Ishikawa (cell line): Measurements from ENCODE around the gene MCF2L.

Experiments used
- CEBPB ChIP-seq: IDR thresholded peaks from 2 replicates; pipeline ENCODE4 v1.6.1; 2012
- CREB1 ChIP-seq: IDR thresholded peaks from 2 replicates; pipeline ENCODE4 v1.6.1; 2012; ENCODE audit warnings: low read depth
- EGR1 ChIP-seq: IDR thresholded peaks from 2 replicates; pipeline ENCODE4 v1.6.1; 2012
- EP300 ChIP-seq: IDR thresholded peaks from 2 replicates; pipeline ENCODE4 v1.6.1; 2012; ENCODE audit warnings: borderline replicate concordance
- FOXM1 ChIP-seq: IDR thresholded peaks from 2 replicates; pipeline ENCODE4 v1.6.1; 2012; ENCODE audit warnings: low read depth, borderline replicate concordance
- MAX ChIP-seq: IDR thresholded peaks from 2 replicates; pipeline ENCODE4 v1.6.1; 2012
- NFIC ChIP-seq: IDR thresholded peaks from 2 replicates; pipeline ENCODE4 v1.6.1; 2012
- RAD21 ChIP-seq: IDR thresholded peaks from 2 replicates; pipeline ENCODE4 v1.6.1; 2012; ENCODE audit warnings: low read depth
- REST ChIP-seq: IDR thresholded peaks from 2 replicates; pipeline ENCODE4 v1.6.1; 2012; ENCODE audit warnings: low read depth, mild to moderate bottlenecking
- TAF1 ChIP-seq: IDR thresholded peaks from 2 replicates; pipeline ENCODE4 v1.6.1; 2012; ENCODE audit warnings: low read depth, mild to moderate bottlenecking
- TCF12 ChIP-seq: IDR thresholded peaks from 2 replicates; pipeline ENCODE4 v1.6.1; 2012; ENCODE audit warnings: low read depth
- TEAD4 ChIP-seq: IDR thresholded peaks from 2 replicates; pipeline ENCODE4 v1.6.1; 2012
- USF1 ChIP-seq: IDR thresholded peaks from 2 replicates; pipeline ENCODE4 v1.6.1; 2012
- YY1 ChIP-seq: IDR thresholded peaks from 2 replicates; pipeline ENCODE4 v1.6.1; 2012; ENCODE audit warnings: low read depth
- ZBTB7A ChIP-seq: IDR thresholded peaks from 2 replicates; pipeline ENCODE4 v1.6.1; 2012; ENCODE audit warnings: low read depth

Gene MCF2L

GRCh38 chr13:113110048-113110851 lies 141.2 kb downstream of the MCF2L start:
- no peak for TF ChIP-seq YY1
- no peak for TF ChIP-seq MAX
- no peak for TF ChIP-seq TAF1
- TF ChIP-seq TCF12, result no peak
- TF ChIP-seq RAD21, result no peak
- no peak for TF ChIP-seq ZBTB7A
- no peak for TF ChIP-seq NFIC
- no peak for TF ChIP-seq USF1
- TF ChIP-seq REST, result no peak
- TF ChIP-seq EGR1, result no peak

- TF ChIP-seq MAX (no peak), CREB1 (no peak), YY1 (no peak), EP300 (no peak), REST (no peak), FOXM1 (no peak), TEAD4 (no peak), NFIC (no peak), USF1 (no peak), TAF1 (no peak), ZBTB7A (no peak), CEBPB (no peak), RAD21 (no peak), EGR1 (no peak)
Observed at GRCh38 chr13:113110852-113111315, 141.9 kb downstream of the MCF2L start.

- no peak for TF ChIP-seq CEBPB
- TF ChIP-seq TCF12, result no peak
- no peak for TF ChIP-seq TEAD4
- no peak for TF ChIP-seq NFIC
- no peak for TF ChIP-seq ZBTB7A
- no peak for TF ChIP-seq YY1
- TF ChIP-seq EP300, result no peak
- no peak for TF ChIP-seq RAD21
Observed at GRCh38 chr13:113112893-113113845, 144.2 kb downstream of the MCF2L start.

GRCh38 chr13:113113846-113114271 lies 144.8 kb downstream of the MCF2L start:
- no peak for TF ChIP-seq TAF1
- TF ChIP-seq TCF12, result no peak
- no peak for TF ChIP-seq TEAD4
- TF ChIP-seq RAD21, result no peak
- TF ChIP-seq EGR1, result no peak
- no peak for TF ChIP-seq FOXM1
- no peak for TF ChIP-seq USF1
- no peak for TF ChIP-seq NFIC
- no peak for TF ChIP-seq ZBTB7A
- TF ChIP-seq YY1, result no peak
- TF ChIP-seq REST, result no peak
- TF ChIP-seq EP300, result no peak
- TF ChIP-seq CREB1, result no peak
- no peak for TF ChIP-seq MAX
- TF ChIP-seq CEBPB, result no peak
